ENCODE data around the gene GNAT1.
A peak's percentile ranks its signal among the peaks of the same experiment; 100 is the strongest.

The GNAT1 gene

DNA sequence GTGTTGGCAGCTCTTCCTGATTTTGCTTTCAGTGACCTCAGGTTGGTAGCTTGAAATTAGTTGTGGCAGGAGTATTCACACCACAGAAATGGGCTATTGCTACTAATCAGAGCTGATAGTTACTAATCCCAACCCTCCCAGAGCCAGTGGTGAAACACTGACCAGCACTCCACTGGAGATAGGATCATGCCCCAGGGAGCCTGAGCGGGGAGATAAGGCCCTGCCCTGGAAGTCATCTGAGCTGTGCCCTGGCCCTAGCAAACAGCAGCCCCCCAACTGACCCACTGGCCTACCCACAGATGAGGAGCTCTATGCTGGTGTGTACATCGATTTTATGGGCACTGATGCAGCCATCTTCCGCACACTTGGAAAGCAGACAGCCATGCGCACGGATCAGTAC is 9.4 kb upstream of the GNAT1 start:
- DNase-seq (ENCODE audit: low read depth), result no peak

GRCh38 chr3:50182533-50183099 is 8.8 kb upstream of the GNAT1 start:
- DNase-seq (ENCODE audit: low read depth), result no peak

DNA sequence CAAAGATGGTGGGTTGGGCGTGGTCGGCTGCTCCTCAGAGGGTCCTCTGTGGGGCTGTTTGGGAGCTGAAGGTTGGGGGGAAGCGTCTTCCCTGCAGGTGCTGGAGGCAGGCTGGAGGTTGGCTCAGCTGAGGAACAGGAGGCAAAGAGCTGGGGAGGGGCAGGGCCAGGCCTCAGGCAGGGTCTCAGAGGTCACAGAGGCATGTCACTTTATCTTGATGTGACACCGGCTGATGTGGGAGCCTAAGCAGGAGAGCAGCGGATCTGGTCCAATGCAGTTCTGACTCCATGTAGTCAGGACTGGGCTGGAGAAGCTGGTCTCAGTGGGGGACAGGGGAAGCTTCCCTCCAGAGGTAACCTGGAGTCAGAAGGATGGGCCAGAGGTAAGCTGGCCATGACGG is 7.7 kb upstream of the GNAT1 start:
- no peak for DNase-seq (ENCODE audit: low read depth)

DNA sequence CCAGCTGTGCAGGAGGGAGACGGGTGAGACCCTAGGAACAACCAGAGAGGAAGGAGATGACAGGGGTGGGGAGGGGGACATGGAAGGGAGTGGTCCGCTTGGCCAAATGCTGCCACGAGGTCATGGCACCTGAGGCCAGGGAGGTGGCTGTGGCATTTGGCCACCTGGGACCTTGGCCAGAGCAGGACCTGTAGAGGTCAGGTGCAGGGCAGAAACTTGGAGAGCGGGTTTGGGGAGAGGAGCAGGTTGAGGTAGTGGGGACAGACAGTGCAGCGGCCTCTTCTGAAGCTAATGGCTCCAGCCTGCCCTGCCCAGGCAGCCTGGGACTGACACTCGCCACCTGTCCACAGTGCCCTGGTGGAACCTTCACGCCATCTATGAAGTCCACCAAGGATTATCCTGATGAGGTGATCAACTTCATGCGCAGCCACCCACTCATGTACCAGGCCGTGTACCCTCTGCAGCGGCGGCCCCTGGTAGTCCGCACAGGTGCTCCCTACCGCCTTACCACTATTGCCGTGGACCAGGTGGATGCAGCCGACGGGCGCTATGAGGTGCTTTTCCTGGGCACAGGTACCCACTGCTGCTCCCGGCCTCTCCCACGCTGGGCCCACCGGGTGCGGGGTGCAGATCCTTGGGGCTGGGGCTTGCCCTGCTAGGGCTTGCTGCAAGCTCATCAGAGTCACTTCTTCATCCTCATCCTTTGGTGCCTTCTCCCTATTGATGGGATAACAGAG is 7.0 kb upstream of the GNAT1 start:
- DNase-seq (ENCODE audit: low read depth), result no peak

DNA sequence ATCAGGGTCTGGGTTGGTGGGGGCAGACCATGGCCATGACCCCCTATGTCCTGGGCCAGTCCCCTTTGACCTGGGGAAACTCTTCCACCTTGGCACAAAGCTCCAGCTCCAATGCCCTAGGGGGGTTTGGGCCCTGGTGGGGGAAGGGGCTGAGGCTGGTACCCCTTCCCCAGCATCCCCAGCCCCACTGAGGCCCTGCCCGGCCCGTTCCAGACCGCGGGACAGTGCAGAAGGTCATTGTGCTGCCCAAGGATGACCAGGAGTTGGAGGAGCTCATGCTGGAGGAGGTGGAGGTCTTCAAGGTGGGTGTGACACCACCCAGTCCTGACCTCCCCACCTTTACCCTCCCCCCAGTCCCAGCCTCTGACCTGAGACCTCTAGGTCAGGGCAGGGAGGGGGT is 6.2 kb upstream of the GNAT1 start:
- DNase-seq (ENCODE audit: low read depth), result no peak

DNA sequence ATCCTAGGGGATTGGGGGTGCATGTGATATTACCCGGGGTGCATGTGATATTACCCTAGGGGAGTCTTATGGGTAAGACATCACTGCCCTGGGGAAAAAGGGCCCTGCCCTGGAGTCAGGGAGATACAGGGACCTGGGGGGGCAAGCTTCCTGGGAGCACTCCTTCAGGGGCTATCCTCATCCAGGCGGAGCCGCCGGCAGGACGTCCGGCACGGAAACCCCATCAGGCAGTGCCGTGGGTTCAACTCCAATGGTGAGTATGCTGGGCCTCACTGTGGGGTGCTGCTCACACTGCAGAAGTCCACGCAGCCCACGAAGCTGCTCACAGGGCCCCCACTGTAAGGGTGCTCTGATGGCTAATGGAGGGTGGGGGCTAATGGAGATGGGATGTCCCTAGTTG is 5.3 kb upstream of the GNAT1 start:
- no peak for DNase-seq (ENCODE audit: low read depth)

DNA sequence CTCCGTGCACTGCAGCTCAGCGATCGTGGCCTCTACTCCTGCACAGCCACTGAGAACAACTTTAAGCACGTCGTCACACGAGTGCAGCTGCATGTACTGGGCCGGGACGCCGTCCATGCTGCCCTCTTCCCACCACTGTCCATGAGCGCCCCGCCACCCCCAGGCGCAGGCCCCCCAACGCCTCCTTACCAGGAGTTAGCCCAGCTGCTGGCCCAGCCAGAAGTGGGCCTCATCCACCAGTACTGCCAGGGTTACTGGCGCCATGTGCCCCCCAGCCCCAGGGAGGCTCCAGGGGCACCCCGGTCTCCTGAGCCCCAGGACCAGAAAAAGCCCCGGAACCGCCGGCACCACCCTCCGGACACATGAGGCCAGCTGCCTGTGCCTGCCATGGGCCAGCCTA is 3.7 kb upstream of the GNAT1 start:
- DNase-seq (ENCODE audit: low read depth), result no peak

DNA sequence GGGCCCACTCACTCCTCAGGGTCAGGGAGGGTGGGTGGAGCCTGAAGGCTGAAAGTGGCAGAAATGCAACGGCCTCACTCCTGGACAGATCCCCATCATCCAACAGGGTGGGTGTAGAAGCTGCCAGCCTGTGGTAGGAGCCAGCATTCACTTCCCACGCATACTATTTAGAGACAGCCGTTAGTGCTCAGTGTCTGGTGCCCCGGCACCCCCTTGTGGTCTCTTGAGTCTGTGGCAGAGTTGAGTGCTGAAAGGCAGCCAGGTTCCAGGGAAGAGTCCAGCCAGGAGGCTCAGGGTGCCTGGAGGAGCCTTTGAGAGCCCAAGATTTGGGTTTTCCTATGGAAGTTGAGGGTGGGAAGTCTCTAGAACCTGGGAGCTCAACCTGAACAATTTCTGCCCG is 2.1 kb upstream of the GNAT1 start:
- DNase-seq (ENCODE audit: low read depth), result no peak

GRCh38 chr3:50189989-50190388 is 1.4 kb upstream of the GNAT1 start:
- no peak for DNase-seq (ENCODE audit: low read depth)

- no peak for DNase-seq (ENCODE audit: low read depth)
Observed at GRCh38 chr3:50192124-50192523, 714 bp downstream of the GNAT1 start.

GRCh38 chr3:50192689-50193141 is 1.3 kb downstream of the GNAT1 start:
- peak; percentile 56 for DNase-seq (ENCODE audit: low read depth)

DNA sequence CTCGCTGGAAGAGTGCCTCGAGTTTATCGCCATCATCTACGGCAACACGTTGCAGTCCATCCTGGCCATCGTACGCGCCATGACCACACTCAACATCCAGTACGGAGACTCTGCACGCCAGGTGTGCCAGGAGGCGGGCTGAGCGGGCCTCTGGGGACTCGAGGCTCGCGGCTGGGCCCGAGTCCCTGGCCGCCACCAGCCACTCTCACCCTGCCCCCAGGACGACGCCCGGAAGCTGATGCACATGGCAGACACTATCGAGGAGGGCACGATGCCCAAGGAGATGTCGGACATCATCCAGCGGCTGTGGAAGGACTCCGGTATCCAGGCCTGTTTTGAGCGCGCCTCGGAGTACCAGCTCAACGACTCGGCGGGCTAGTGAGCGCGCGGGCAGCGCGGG is 1.9 kb downstream of the GNAT1 start:
- DNase-seq (ENCODE audit: low read depth), result no peak

DNA sequence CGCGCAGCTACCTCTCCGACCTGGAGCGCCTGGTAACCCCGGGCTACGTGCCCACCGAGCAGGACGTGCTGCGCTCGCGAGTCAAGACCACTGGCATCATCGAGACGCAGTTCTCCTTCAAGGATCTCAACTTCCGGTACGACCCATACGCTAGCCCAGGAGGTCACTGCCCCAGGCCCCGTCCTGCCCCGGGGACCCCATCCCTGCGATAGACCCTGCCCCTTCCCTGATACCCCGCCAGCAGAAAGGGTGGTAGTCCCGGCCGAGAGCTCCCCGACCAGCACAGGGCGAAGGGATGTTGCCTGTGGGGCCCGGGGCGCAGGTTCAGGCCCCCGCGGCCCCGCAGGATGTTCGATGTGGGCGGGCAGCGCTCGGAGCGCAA is 2.3 kb downstream of the GNAT1 start:
- DNase-seq (ENCODE audit: low read depth), result no peak

- DNase-seq (ENCODE audit: low read depth), result peak; percentile 83
Observed at GRCh38 chr3:50194128-50194902, 2.9 kb downstream of the GNAT1 start.

DNA sequence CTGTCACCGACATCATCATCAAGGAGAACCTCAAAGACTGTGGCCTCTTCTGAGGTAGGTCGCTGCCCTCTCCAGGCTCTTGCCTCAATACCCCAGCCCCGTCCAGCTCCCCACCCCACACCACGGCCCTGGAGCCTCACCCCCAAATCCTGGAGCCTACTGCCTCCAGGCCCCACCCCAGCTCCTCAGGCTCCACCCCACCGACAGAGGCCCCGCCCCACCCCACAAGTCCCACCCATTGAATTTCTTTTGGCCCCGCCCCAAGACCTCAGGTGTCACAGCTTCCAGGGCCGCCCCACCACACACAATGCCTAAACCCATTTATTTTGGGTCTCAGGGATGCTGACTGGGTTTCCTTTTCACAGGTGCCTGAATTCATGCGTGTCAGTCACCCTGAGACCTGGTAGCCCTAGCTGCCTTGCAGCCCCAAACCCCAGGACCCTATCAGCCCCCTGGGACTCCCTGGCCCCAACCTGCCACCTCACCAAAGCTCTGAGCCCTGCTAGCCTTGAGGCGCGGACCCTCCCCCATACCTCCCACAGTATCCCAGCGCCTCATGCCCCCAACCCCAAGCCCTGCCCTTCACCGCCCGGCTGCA is 3.6 kb downstream of the GNAT1 start:
- no peak for DNase-seq (ENCODE audit: low read depth)

DNA sequence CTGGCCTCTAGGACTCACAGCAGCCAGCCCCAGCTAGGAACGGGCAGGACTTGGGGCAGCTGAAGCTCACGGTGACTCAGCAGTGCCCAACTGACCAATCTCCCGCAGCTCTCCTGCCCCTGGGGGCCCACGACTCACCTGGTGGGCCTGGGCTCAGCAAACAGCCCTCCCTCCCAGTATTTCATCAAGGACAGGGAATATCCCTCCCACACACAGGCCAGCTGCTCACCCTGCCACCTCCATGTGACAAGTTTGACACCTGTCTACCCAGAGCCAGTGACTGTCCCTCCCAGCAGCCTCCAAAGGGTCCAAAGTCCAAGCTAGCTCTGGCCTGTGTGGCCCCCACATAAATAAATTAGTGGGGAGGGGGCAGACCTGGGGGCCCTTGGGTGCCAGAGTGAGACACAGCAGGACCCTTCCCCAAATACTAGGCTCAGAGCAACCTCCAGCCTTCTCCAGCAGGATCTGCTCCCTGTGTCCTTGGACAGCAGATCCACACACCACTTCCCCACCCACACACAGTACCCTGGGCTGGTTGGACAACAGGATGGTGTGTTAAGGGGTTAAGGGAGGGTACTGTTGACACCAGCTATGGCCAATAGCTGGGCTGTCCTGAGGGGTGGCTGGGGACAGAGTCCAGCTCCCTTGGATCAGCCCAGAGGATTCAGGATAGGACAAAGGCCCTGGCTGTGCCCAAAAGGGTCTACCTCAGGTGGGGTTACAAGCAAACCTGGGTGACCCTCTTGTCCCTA is 4.3 kb downstream of the GNAT1 start:
- no peak for DNase-seq (ENCODE audit: low read depth)

DNA sequence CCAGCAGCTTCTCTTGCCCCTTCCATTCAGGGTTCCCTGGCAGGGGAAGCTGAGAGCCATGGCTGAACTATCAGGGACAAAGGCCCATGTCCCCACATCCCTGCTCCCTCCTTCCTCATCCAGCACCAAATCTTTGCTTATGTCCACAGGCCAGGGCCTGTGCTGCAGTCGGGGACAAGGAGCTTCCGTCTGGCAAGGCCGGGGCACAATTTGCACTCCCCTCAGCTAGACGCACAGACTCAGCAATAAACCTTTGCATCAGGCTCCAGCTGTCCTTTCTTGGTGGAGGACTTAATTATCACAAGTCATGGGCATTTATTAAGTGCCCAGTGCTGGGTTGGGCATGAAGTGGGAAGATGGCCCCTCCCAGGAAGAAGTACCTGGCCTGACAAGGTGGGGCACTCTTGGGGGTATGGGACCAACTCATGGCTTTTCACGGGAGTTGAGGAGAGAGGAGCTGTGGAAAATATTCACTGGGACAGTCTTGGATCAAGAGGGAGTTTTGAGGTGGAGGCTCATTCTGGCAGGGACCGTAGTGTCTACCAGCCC is 4.9 kb downstream of the GNAT1 start:
- no peak for DNase-seq (ENCODE audit: low read depth)

DNA sequence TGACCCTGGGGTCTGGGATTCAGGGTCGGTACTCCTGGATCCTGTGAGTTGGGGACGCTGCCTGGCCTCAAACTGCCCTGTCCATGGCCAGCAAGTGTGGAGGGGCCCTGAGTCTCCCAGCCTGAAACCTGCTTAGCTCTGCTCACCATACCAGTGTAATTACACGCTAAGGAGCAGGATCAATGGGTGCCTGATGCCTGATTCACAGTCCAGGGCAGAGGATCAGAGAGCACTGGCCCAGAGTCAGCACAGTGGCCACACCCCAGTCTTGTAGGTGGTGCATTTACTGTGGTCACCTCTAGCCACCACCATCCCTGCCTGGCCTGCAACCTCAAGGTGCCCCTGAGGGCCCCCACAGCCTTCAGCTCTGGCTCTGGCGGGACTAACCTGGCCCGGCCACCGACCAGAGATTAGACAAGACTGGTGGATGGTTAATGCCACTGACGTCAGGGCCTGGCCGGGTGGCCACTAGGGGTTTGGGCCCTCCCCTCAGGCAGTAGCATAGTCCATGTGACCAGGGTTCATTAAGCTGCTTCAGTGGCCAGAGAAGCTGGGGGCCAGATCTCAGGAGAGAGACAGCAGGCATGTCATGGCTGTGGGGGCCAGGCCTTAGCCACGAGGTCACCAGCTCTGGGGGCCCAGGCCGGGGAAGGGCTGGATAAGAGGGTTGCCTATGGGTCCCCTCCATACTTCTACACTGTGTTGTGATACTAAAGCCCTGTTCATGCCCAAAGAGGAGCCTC is 10.3 kb downstream of the GNAT1 start:
- DNase-seq (ENCODE audit: low read depth), result no peak

DNA sequence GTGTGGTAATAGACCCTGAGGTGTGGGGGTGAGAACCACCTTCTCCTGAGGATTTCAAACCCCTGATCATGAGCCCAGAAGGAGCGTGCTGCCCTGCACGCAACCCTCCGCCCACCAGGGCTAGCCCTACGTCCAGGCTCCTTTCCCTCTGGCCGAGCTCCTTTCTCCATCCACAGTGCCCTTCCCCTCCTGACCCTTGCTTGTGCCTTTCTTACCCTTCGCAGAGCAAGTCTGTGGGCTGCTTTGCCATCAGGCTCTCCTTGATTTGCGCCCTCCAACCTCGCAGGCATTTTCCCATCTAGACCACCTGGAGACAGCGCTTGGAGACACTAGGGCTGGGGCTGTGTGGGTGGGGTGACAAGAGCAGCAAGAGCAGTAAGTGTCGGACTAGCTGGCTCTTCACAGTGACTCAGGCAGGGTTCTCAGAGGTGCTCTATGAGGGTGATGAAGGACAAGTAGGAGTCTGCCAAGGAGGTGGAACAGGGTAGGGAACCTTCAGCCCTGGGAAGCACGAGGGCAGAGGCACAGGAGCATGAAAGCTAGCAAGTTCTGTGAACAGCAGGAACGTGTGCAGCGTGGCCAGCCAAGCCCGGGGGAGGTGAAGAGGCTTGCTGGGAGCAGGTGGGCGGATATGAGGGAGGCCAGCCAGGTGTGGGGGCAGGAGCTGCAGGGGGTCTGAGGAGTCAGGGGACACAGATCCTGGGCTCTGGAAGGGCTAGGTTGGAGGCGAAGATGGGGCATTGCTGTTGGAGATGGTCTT is 11.1 kb downstream of the GNAT1 start:
- DNase-seq (ENCODE audit: low read depth), result no peak

GRCh38 chr3:50203113-50203808 is 11.9 kb downstream of the GNAT1 start:
- DNase-seq (ENCODE audit: low read depth), result no peak
